ENCODE data around the gene OXCT1.

DNA sequence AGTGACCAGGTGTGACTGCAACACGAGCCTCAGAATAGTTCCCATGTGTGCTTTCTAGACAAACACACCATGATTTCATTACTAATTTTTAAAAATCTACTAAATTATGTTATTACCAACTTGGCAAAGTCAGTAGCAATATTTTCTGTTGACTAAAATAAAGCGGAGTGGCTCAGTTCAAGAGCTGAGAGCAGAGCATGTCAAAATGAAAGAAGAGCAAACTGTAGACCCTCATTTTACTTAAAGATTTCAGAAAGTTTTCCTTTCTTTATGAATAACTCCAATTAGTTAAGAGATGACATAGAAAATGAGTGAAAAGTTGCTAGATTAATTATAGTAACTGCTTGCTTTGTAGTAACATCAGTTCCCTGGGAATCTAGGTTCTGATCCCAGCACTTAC lies 17.9 kb downstream of the OXCT1 start:
- TF ChIP-seq, protein P1, sequence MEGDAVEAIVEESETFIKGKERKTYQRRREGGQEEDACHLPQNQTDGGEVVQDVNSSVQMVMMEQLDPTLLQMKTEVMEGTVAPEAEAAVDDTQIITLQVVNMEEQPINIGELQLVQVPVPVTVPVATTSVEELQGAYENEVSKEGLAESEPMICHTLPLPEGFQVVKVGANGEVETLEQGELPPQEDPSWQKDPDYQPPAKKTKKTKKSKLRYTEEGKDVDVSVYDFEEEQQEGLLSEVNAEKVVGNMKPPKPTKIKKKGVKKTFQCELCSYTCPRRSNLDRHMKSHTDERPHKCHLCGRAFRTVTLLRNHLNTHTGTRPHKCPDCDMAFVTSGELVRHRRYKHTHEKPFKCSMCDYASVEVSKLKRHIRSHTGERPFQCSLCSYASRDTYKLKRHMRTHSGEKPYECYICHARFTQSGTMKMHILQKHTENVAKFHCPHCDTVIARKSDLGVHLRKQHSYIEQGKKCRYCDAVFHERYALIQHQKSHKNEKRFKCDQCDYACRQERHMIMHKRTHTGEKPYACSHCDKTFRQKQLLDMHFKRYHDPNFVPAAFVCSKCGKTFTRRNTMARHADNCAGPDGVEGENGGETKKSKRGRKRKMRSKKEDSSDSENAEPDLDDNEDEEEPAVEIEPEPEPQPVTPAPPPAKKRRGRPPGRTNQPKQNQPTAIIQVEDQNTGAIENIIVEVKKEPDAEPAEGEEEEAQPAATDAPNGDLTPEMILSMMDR (conservative IDR thresholded peaks at IDR 0.05 in 1 of 2, IDR thresholded peaks at IDR 0.05 in 1 of 2; ENCODE audit: extremely low read depth in 1 of 2, insufficient read depth in 1 of 2, low read depth in 1 of 2, low read length in 2 of 2): no peak
- TF ChIP-seq EZH2 (IDR thresholded peaks at IDR 0.05; ENCODE audit: borderline replicate concordance, low read length): no peak
